K562 (cell line): ENCODE data around the gene PDGFD. TPM values are rescaled to one million over a fixed set of nuclear protein-coding genes. Genes with fewer than 3 reads are reported as not detected.

Source experiments
- ATAC-seq: fragments of 200-7000 bp; cut with Tn5 transposase; 3 replicates; pipeline ENCODE4 v1.9.1; 2020; ENCODE audit warnings: moderate library complexity
- BruUV-seq: library from RNA; stranded (reverse); fragments of 400-500 nt; replicated peaks from 2 replicates; lab custom pipeline; 2021; lab: Mats Ljungman, UMichigan
- CTCF ChIA-PET: fragments of 300-600 bp; formaldehyde crosslinking; extraction: SDS; loops from one replicate; lab custom pipeline; 2021; ENCODE audit warnings: low intra/inter-chr PET ratio; lab: Yijun Ruan, JAX
- POLR2A ChIA-PET: fragments of 300-600, 350-650 bp; sonication (Branson Sonifier 250); formaldehyde crosslinking; extraction: SDS; loops from one replicate; lab custom pipeline; 2021; ENCODE audit warnings: antibody characterized with exemption, inconsistent platforms; lab: Yijun Ruan, JAX
- DNase-seq, 4 experiments: peaks; one replicate each; pipeline versions ENCODE4 v3.0.0 to v3.0.0-alpha.2; 2011 to 2018; ENCODE audit warnings: low spot score in 3 of 4, mixed read lengths in 3 of 4; ENCODE audit errors: extremely low read depth in 1 of 4
- FAIRE-seq: peaks from 2 replicates; lab custom pipeline; 2011; peaks lifted over from hg19 to GRCh38; lab: Jason Lieb, UNC
- H2AFZ ChIP-seq: 2 replicates; pipeline ENCODE4 v1.6.0; 2011; ENCODE audit warnings: low read depth, low read length, control low read depth, inconsistent platforms
- H3K27ac ChIP-seq: fragments of 200-600 bp; 3 replicates; pipeline ENCODE4 v1.8.0; 2011; ENCODE audit warnings: low read depth, mild to moderate bottlenecking, control low read depth, inconsistent platforms, low read length, moderate library complexity, mixed read lengths; ENCODE audit errors: extremely low read depth
- H3K27me3 ChIP-seq, 2 experiments: fragments of 300-600 bp in 1 of 2; 2 replicates in 1 of 2; 3 replicates in 1 of 2; pipeline versions ENCODE4 v1.6.0 to v1.8.0; 2011; ENCODE audit warnings: inconsistent platforms in 2 of 2, low read length in 2 of 2, mild to moderate bottlenecking in 1 of 2, mixed read lengths in 1 of 2, moderate library complexity in 1 of 2; ENCODE audit not compliant: control insufficient read depth in 2 of 2, insufficient read depth in 2 of 2
- H3K36me3 ChIP-seq: fragments of 300-600 bp; 3 replicates; pipeline ENCODE4 v1.8.0; 2011; ENCODE audit warnings: mild to moderate bottlenecking, low read length, inconsistent platforms; ENCODE audit not compliant: control insufficient read depth, insufficient read depth
- H3K4me1 ChIP-seq, 2 experiments: fragments of 200-600 bp in 1 of 2; replicated peaks in 1 of 2; 2 replicates in 1 of 2; 3 replicates in 1 of 2; pipeline versions ENCODE4 v1.5.1 to v1.8.0; 2011; ENCODE audit warnings: inconsistent platforms in 2 of 2, low read length in 2 of 2, mild to moderate bottlenecking in 1 of 2, mixed read lengths in 1 of 2, moderate library complexity in 1 of 2; ENCODE audit not compliant: control insufficient read depth in 2 of 2, insufficient read depth in 2 of 2
- H3K4me2 ChIP-seq: 2 replicates; pipeline ENCODE4 v1.6.1; 2011; ENCODE audit warnings: low read length, control low read depth, inconsistent platforms, mixed read lengths; ENCODE audit not compliant: insufficient read depth
- H3K4me3 ChIP-seq: fragments of 200-600 bp; sonication (generic), shearing (Covaris generic); 2 replicates; pipeline ENCODE4 v1.5.1; 2016; ENCODE audit warnings: control low read depth, inconsistent platforms
- H3K79me2 ChIP-seq: fragments of 200-600 bp; 3 replicates; pipeline ENCODE4 v1.8.0; 2011; ENCODE audit warnings: low read length, inconsistent platforms; ENCODE audit not compliant: control insufficient read depth, insufficient read depth
- H3K9ac ChIP-seq, 2 experiments: 2 replicates each; pipeline versions ENCODE4 v1.6.0 to v1.6.1; 2011; ENCODE audit warnings: low read depth in 2 of 2, low read length in 2 of 2, control low read depth in 1 of 2, inconsistent platforms in 1 of 2, mild to moderate bottlenecking in 1 of 2, mixed read lengths in 1 of 2; ENCODE audit not compliant: insufficient read depth in 1 of 2
- H3K9me1 ChIP-seq: one replicate; pipeline ENCODE4 v1.6.0; 2011; ENCODE audit warnings: inconsistent platforms, mild to moderate bottlenecking, low read length, moderate library complexity; ENCODE audit not compliant: control insufficient read depth, insufficient read depth
- H3K9me3 ChIP-seq: replicated peaks from 2 replicates; pipeline ENCODE4 v1.5.1; 2011; ENCODE audit warnings: low read depth, low read length, inconsistent platforms; ENCODE audit not compliant: control insufficient read depth, insufficient read depth
- H4K20me1 ChIP-seq: replicated peaks from 2 replicates; pipeline ENCODE4 v1.6.1; 2011; ENCODE audit warnings: low read length, inconsistent platforms, mixed read lengths; ENCODE audit not compliant: control insufficient read depth, insufficient read depth
- ATF6 ChIP-seq: sonication (generic); formaldehyde crosslinking; IDR thresholded peaks from 2 replicates; pipeline ENCODE4 v1.4.0; 2020; ENCODE audit warnings: mild to moderate bottlenecking, missing genetic modification reagents
- BRF1 ChIP-seq: IDR thresholded peaks from 3 replicates; pipeline ENCODE4 v1.6.1; 2011; ENCODE audit warnings: borderline replicate concordance, mild to moderate bottlenecking; ENCODE audit not compliant: insufficient read length; ENCODE audit errors: extremely low read depth
- ELF4 ChIP-seq: fragments of 450-650 bp; formaldehyde crosslinking; IDR thresholded peaks from 2 replicates; pipeline ENCODE4 v1.4.0; 2022; ENCODE audit warnings: missing genetic modification characterization
- FOXA1 ChIP-seq: fragments of 450-650 bp; IDR thresholded peaks from 2 replicates; pipeline ENCODE4 v1.6.1; 2016; ENCODE audit warnings: mild to moderate bottlenecking, borderline replicate concordance
- HEY1 ChIP-seq: fragments of 250-450 bp; sonication (Bioruptor Pico); IDR thresholded peaks from 2 replicates; pipeline ENCODE4 v1.5.0; 2020; ENCODE audit warnings: mild to moderate bottlenecking, moderate library complexity, borderline replicate concordance
- MTA2 ChIP-seq: fragments of 450-650 bp; IDR thresholded peaks from 2 replicates; pipeline ENCODE4 v1.6.1; 2016; ENCODE audit warnings: low read depth
- XRCC4 ChIP-seq: IDR thresholded peaks from one replicate; pipeline ENCODE4 v1.6.1; 2011; ENCODE audit not compliant: insufficient read depth, insufficient read length; ENCODE audit errors: extremely low read depth
- YY1 ChIP-seq, 3 experiments: IDR thresholded peaks; 2 replicates each; pipeline ENCODE4 v1.6.1; 2011; ENCODE audit warnings: low read length in 2 of 3, mild to moderate bottlenecking in 2 of 3, moderate library complexity in 2 of 3, borderline replicate concordance in 1 of 3, control low read depth in 1 of 3, low read depth in 1 of 3; ENCODE audit not compliant: insufficient read depth in 3 of 3, insufficient replicate concordance in 2 of 3, control insufficient read depth in 1 of 3, insufficient read length in 1 of 3; ENCODE audit errors: extremely low read depth in 1 of 3
- WGBS: fragments of 100-300 bp; shearing (Covaris generic); methylation state at CpG from one replicate; pipeline ENCODE4 v1.1.6; 2016; ENCODE audit warnings: low coverage, mixed read lengths; ENCODE audit not compliant: insufficient coverage; ENCODE audit errors: missing lambda C conversion rate; 5-methylcytosine and 5-hydroxymethylcytosine counted together
- in situ Hi-C: fragments of 300-500 bp; cut with MboI; formaldehyde crosslinking; loops from 4 replicates; pipeline ENCODE4 v1.15.0; 2018; ENCODE audit warnings: inconsistent platforms, mixed read lengths
- intact Hi-C: fragments of 100-400 bp; cut with micrococcal nuclease; formaldehyde crosslinking; loops from 2 replicates; pipeline ENCODE4 v1.14.2; 2022
- polyA plus RNA-seq, 8 experiments: library from polyadenylated mRNA; depleted of rRNA in 4 of 8; stranded (reverse) in 5 of 8; unstranded in 3 of 8; fragments of >200 nt; fragmentation: Nextera tagmentation in 2 of 8; fragmentation: Illumina TruSeq in 1 of 8; extraction: Ambion mirVana in 2 of 8; extraction: Trizol in 1 of 8; gene quantifications; 2 replicates each; pipeline versions ENCODE4 v1.2.1 to v1.2.3, GENCODE V29; 2011 to 2014; ENCODE audit warnings: inconsistent platforms in 1 of 8, missing spikeins in 1 of 8
- total RNA-seq, 7 experiments: library from RNA; depleted of rRNA in 6 of 7; stranded (reverse); fragments of >200 nt in 6 of 7; fragmentation: Illumina TruSeq in 2 of 7; extraction: Trizol in 2 of 7; gene quantifications; 2 replicates each; pipeline versions ENCODE4 v1.2.1 to v1.2.3, GENCODE V29; 2011 to 2021; ENCODE audit warnings: low replicate concordance in 1 of 7
- TF ChIP-seq, protein P1 (sequence below): fragments of 450-650 bp; IDR thresholded peaks from 2 replicates; pipeline ENCODE4 v1.6.1; 2017; ENCODE audit warnings: antibody characterized with exemption, mild to moderate bottlenecking
- TF ChIP-seq, protein P2 (sequence below), 2 experiments: fragments of 450-650 bp; conservative IDR thresholded peaks; 2 replicates each; pipeline ENCODE4 v1.6.1; 2017; ENCODE audit warnings: mild to moderate bottlenecking in 2 of 2, moderate library complexity in 2 of 2

PDGFD gene
- total and polyA plus RNA-seq, 9 of the 15 experiments (the other 6 are each of a cell fraction or from before 2014, with no cell fraction given) = 0.11 TPM; not detected in 8

- no peak for TF ChIP-seq FOXA1
- no peak for TF ChIP-seq XRCC4
- no peak for TF ChIP-seq HEY1 (CRISPR knock-in tag)
Measured at GRCh38 chr11:103997082-103997481, 166.9 kb downstream of the PDGFD start (continued).

- intact Hi-C loops = loop anchor here (5.0 kb wide), 1 partner anchor 776 kb away; no protein-coding TSS in a partner anchor
- Histone ChIP-seq H3K27ac (no peak overlapping the region), H3K79me2 (no peaks in the 10 kb centered on the region), H3K9me3 (no peaks in the 10 kb centered on the region; the same call in 1 of the 2 replicates), H4K20me1 (no peaks in the 10 kb centered on the region), H3K4me1 (no peaks in the 10 kb centered on the region), H3K9ac (no peak overlapping the region), H3K27me3 (no peaks in the 10 kb centered on the region), H3K9me1 (no peaks in the 10 kb centered on the region), H3K36me3 (no peaks in the 10 kb centered on the region), H3K4me2 (no peak overlapping the region), H3K4me3 (no peak overlapping the region), H2AFZ (no peak overlapping the region)
- ATAC-seq (no peak), FAIRE-seq (no peak), DNase-seq (no peak)
- POLR2A ChIA-PET = no interaction called here
- WGBS = 2% methylated on average over 4 of the region's 4 CpGs
- CTCF ChIA-PET = no interaction called here
- in situ Hi-C loops = no loop called here
- TF ChIP-seq ATF6 (CRISPR knock-in tag) = no peak
- no peak for TF ChIP-seq YY1 (IDR thresholded peaks at IDR 0.05; ENCODE audit: borderline replicate concordance in 1 of 3, control insufficient read depth in 1 of 3, extremely low read depth in 1 of 3, insufficient read depth in 3 of 3, insufficient read length in 1 of 3, insufficient replicate concordance in 2 of 3, low read depth in 1 of 3, low read length in 2 of 3)
- TF ChIP-seq, protein P1, sequence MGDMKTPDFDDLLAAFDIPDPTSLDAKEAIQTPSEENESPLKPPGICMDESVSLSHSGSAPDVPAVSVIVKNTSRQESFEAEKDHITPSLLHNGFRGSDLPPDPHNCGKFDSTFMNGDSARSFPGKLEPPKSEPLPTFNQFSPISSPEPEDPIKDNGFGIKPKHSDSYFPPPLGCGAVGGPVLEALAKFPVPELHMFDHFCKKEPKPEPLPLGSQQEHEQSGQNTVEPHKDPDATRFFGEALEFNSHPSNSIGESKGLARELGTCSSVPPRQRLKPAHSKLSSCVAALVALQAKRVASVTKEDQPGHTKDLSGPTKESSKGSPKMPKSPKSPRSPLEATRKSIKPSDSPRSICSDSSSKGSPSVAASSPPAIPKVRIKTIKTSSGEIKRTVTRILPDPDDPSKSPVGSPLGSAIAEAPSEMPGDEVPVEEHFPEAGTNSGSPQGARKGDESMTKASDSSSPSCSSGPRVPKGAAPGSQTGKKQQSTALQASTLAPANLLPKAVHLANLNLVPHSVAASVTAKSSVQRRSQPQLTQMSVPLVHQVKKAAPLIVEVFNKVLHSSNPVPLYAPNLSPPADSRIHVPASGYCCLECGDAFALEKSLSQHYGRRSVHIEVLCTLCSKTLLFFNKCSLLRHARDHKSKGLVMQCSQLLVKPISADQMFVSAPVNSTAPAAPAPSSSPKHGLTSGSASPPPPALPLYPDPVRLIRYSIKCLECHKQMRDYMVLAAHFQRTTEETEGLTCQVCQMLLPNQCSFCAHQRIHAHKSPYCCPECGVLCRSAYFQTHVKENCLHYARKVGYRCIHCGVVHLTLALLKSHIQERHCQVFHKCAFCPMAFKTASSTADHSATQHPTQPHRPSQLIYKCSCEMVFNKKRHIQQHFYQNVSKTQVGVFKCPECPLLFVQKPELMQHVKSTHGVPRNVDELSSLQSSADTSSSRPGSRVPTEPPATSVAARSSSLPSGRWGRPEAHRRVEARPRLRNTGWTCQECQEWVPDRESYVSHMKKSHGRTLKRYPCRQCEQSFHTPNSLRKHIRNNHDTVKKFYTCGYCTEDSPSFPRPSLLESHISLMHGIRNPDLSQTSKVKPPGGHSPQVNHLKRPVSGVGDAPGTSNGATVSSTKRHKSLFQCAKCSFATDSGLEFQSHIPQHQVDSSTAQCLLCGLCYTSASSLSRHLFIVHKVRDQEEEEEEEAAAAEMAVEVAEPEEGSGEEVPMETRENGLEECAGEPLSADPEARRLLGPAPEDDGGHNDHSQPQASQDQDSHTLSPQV = no peak
- TF ChIP-seq ELF4 (CRISPR knock-in tag) = no peak
- TF ChIP-seq BRF1 = no peak
- TF ChIP-seq, protein P2, sequence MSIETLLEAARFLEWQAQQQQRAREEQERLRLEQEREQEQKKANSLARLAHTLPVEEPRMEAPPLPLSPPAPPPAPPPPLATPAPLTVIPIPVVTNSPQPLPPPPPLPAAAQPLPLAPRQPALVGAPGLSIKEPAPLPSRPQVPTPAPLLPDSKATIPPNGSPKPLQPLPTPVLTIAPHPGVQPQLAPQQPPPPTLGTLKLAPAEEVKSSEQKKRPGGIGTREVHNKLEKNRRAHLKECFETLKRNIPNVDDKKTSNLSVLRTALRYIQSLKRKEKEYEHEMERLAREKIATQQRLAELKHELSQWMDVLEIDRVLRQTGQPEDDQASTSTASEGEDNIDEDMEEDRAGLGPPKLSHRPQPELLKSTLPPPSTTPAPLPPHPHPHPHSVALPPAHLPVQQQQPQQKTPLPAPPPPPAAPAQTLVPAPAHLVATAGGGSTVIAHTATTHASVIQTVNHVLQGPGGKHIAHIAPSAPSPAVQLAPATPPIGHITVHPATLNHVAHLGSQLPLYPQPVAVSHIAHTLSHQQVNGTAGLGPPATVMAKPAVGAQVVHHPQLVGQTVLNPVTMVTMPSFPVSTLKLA (conservative IDR thresholded peaks at IDR 0.05) = no peak
- no peak for TF ChIP-seq MTA2
- BruUV-seq = no TSS peak
Measured at GRCh38 chr11:103995896-103996295, 168.1 kb downstream of the PDGFD start.
